Stimulated activated CD4-positive, alpha-beta T cell treated with anti-CD3 and anti-CD28 coated beads, Interleukin-4, amount 100 ng/mL, for 48 hours (primary cell): ENCODE results near the gene FFAR3.
"Not testable (repeated sequence)": the region's sequence is repeated elsewhere in the genome, so short reads cannot be mapped to it uniquely, and the experiment has no call there.

Source experiments
- DNase-seq, 2 donors: peaks; one replicate each; pipeline ENCODE4 v3.0.0-alpha.2; 2020; ENCODE audit warnings: low read depth in 2 of 2

Gene FFAR3

GRCh38 chr19:35351411-35352176 lies 6.7 kb upstream of the FFAR3 start:
- no peak for DNase-seq

GRCh38 chr19:35352177-35352447 lies 6.1 kb upstream of the FFAR3 start:
- no peak for DNase-seq

- DNase-seq: peak; percentile 58 to 65
Measured at GRCh38 chr19:35352448-35353304, 5.6 kb upstream of the FFAR3 start.

GRCh38 chr19:35353635-35354034 lies 4.6 kb upstream of the FFAR3 start:
- no peak for DNase-seq

- DNase-seq: no peak
Measured at GRCh38 chr19:35354898-35355297, 3.4 kb upstream of the FFAR3 start.

GRCh38 chr19:35355791-35356460 lies 2.3 kb upstream of the FFAR3 start:
- no peak for DNase-seq

GRCh38 chr19:35358834-35359233 lies 574 bp downstream of the FFAR3 start:
- not testable (repeated sequence) for DNase-seq

GRCh38 chr19:35359395-35359794 lies 1.1 kb downstream of the FFAR3 start:
- DNase-seq: not testable (repeated sequence)

- not testable (repeated sequence) for DNase-seq
Measured at GRCh38 chr19:35360081-35360480, 1.8 kb downstream of the FFAR3 start.

- DNase-seq: no peak
Measured at GRCh38 chr19:35360880-35361420, 2.7 kb downstream of the FFAR3 start.

- DNase-seq: no peak
Measured at GRCh38 chr19:35362261-35363000, 4.2 kb downstream of the FFAR3 start.

GRCh38 chr19:35363001-35363590 lies 4.8 kb downstream of the FFAR3 start:
- no peak for DNase-seq

- no peak for DNase-seq
Measured at GRCh38 chr19:35363711-35364425, 5.6 kb downstream of the FFAR3 start.

GRCh38 chr19:35365303-35365702 lies 7.0 kb downstream of the FFAR3 start:
- no peak for DNase-seq

- no peak for DNase-seq
Measured at GRCh38 chr19:35368378-35368777, 10.1 kb downstream of the FFAR3 start.

- no peak for DNase-seq
Measured at GRCh38 chr19:35369522-35369921, 11.3 kb downstream of the FFAR3 start.

- DNase-seq: no peak
Measured at GRCh38 chr19:35370722-35371121, 12.5 kb downstream of the FFAR3 start, which contains the start of gene GPR42. Gene GPR42 (plus strand): TSS chr19:35371068. CDS start chr19:35371360, 292 bp downstream.

- DNase-seq: no peak
Measured at GRCh38 chr19:35373492-35373891, 15.2 kb downstream of the FFAR3 start.

GRCh38 chr19:35374031-35374430 lies 15.8 kb downstream of the FFAR3 start:
- DNase-seq: not testable (repeated sequence)

- DNase-seq: no peak
Measured at GRCh38 chr19:35375505-35376307, 17.4 kb downstream of the FFAR3 start.
